SH-SY5Y (cell line): ENCODE results near the gene OTC.

Source experiments
- GATA2 ChIP-seq: IDR thresholded peaks from 2 replicates; pipeline ENCODE4 v1.6.1; 2011; ENCODE audit warnings: mild to moderate bottlenecking, low read depth, low read length
- GATA3 ChIP-seq: IDR thresholded peaks from 2 replicates; pipeline ENCODE4 v1.6.1; 2011; ENCODE audit warnings: low read depth, mild to moderate bottlenecking, low read length, moderate library complexity

DNA sequence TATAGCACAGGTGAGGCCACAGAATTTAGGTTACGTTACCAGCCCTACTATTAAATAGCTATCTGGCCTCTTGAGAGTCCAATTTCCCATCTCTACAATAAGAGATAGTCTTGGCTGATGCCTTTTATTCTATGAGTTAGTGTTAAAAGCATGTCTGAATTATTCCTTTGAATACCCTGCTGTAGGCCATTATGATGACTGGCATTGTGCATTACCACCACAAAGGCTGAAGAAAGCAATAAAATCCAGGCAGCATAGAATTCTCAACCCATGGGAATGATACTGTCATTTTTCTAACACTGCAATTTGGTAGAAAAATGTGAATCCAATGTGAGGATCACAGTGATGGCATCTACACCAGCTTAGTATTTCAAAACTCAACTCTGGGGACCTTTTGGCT lies 51.4 kb downstream of the OTC start:
- no peak for TF ChIP-seq GATA3
- TF ChIP-seq GATA2, result no peak
